ENCODE measurements around the gene SLC18A3.

DNA sequence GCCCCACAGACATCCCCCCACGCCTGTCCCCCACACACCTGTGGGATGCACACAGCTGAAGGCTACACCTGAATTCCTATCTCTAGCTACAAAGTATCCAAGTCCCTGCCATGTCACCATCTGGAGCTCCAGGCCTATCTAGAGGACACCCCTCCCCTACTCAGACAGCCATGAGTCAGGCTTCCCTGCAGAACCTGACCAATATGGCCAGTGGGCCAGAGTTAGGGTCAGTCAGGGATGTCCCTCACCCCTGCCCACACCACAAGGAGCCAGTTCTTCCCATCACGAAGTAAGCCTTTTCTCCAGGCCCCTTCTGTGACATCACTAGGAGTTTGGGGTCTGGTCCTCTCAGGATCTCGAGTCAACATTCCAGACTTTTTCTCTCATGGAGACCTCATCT, 10.6 kb upstream of the SLC18A3 start:
- TF ChIP-seq, protein P1, sequence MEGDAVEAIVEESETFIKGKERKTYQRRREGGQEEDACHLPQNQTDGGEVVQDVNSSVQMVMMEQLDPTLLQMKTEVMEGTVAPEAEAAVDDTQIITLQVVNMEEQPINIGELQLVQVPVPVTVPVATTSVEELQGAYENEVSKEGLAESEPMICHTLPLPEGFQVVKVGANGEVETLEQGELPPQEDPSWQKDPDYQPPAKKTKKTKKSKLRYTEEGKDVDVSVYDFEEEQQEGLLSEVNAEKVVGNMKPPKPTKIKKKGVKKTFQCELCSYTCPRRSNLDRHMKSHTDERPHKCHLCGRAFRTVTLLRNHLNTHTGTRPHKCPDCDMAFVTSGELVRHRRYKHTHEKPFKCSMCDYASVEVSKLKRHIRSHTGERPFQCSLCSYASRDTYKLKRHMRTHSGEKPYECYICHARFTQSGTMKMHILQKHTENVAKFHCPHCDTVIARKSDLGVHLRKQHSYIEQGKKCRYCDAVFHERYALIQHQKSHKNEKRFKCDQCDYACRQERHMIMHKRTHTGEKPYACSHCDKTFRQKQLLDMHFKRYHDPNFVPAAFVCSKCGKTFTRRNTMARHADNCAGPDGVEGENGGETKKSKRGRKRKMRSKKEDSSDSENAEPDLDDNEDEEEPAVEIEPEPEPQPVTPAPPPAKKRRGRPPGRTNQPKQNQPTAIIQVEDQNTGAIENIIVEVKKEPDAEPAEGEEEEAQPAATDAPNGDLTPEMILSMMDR (IDR thresholded peaks at IDR 0.05; ENCODE audit: poor library complexity) = no peak
- TF ChIP-seq EZH2phosphoT487 (IDR thresholded peaks at IDR 0.05; ENCODE audit: low read depth, severe bottlenecking, unreplicated experiment) (no peak), EZH2 (IDR thresholded peaks at IDR 0.05; ENCODE audit: borderline replicate concordance) (no peak)
